Mesendoderm (in vitro differentiated cells): ENCODE measurements around the gene RASL12.

Source experiments
- DNase-seq: peaks from one replicate; pipeline ENCODE4 v3.0.0; 2013
- H2AK5ac ChIP-seq: 2 replicates; pipeline ENCODE4 v1.6.1; 2013; ENCODE audit warnings: low read length, inconsistent platforms
- H2BK120ac ChIP-seq: 2 replicates; pipeline ENCODE4 v1.6.1; 2013; ENCODE audit warnings: low read depth, mild to moderate bottlenecking, low read length, moderate library complexity, mixed read lengths
- H2BK15ac ChIP-seq: replicated peaks from 2 replicates; pipeline ENCODE4 v1.6.1; 2013; ENCODE audit warnings: low read depth, mild to moderate bottlenecking, moderate library complexity
- H2BK5ac ChIP-seq: 2 replicates; pipeline ENCODE4 v1.6.1; 2013; ENCODE audit warnings: low read length, inconsistent platforms
- H3K18ac ChIP-seq: 2 replicates; pipeline ENCODE4 v1.6.1; 2013; ENCODE audit warnings: mild to moderate bottlenecking, low read length, mixed read lengths
- H3K23ac ChIP-seq: one replicate; pipeline ENCODE4 v1.6.1; 2013; ENCODE audit warnings: low read length
- H3K27ac ChIP-seq: 2 replicates; pipeline ENCODE4 v1.5.1; 2013; ENCODE audit warnings: low read depth, mild to moderate bottlenecking, inconsistent platforms, low read length, moderate library complexity
- H3K27me3 ChIP-seq: 2 replicates; pipeline ENCODE4 v1.6.1; 2013; ENCODE audit warnings: low read length, control low read depth, mild to moderate bottlenecking, inconsistent platforms; ENCODE audit not compliant: insufficient read depth, poor library complexity
- H3K36me3 ChIP-seq: 2 replicates; pipeline ENCODE4 v1.6.1; 2013; ENCODE audit warnings: low read length, inconsistent platforms; ENCODE audit not compliant: control insufficient read depth, insufficient read depth
- H3K4ac ChIP-seq: one replicate; pipeline ENCODE4 v1.6.1; 2013; ENCODE audit warnings: low read depth, mild to moderate bottlenecking, low read length, moderate library complexity
- H3K4me1 ChIP-seq: 2 replicates; pipeline ENCODE4 v1.6.1; 2013; ENCODE audit warnings: low read depth, low read length, inconsistent platforms; ENCODE audit not compliant: control insufficient read depth
- H3K4me2 ChIP-seq: 2 replicates; pipeline ENCODE4 v1.6.1; 2013; ENCODE audit warnings: low read length
- H3K4me3 ChIP-seq: 2 replicates; pipeline ENCODE4 v1.5.1; 2013; ENCODE audit warnings: mild to moderate bottlenecking, low read length
- H3K56ac ChIP-seq: one replicate; pipeline ENCODE4 v1.6.1; 2013; ENCODE audit warnings: low read length
- H3K79me1 ChIP-seq: 2 replicates; pipeline ENCODE4 v1.6.1; 2013; ENCODE audit warnings: low read length, inconsistent platforms
- H3K79me2 ChIP-seq: 2 replicates; pipeline ENCODE4 v1.6.1; 2013; ENCODE audit warnings: mild to moderate bottlenecking, low read length; ENCODE audit not compliant: control insufficient read depth, insufficient read depth
- H3K9ac ChIP-seq: 2 replicates; pipeline ENCODE4 v1.6.1; 2013; ENCODE audit warnings: low read length, inconsistent platforms
- H4K5ac ChIP-seq: one replicate; pipeline ENCODE4 v1.6.1; 2013; ENCODE audit warnings: low read length
- H4K8ac ChIP-seq: one replicate; pipeline ENCODE4 v1.6.1; 2013; ENCODE audit warnings: low read depth, mild to moderate bottlenecking, control low read depth, low read length, moderate library complexity
- whole genome bisulfite sequencing: extraction: QIAGEN DNeasy Blood & Tissue Kit; methylation state at CpG from one replicate; pipeline ENCODE4 v1.1.7; 2013; ENCODE audit warnings: low lambda C conversion rate, missing lambda C conversion rate; ENCODE audit not compliant: insufficient coverage; ENCODE audit errors: extremely low coverage; 5-methylcytosine and 5-hydroxymethylcytosine counted together

Gene RASL12

DNA sequence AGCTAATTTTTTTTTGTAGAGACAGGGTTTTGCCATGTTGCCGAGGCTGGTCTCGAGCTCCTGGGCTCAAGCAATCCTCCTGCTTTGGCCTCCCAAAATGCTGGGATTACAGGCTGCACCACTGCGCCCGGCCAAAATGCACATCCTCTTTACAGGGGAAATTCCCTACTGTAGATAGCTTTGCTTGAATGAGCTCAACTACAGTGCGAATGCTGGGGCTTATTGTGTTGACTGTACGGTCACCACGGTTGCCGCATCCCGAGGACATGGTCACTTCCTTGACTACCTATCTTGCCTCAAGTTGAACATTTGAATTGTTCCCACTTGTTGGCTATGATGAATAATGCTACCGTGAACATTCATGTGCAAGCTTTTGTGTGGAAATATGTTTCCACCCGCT, 33.1 kb downstream of the RASL12 start:
- Histone ChIP-seq H3K9ac (no peak overlapping the region), H4K8ac (no peak overlapping the region), H2BK5ac (no peak overlapping the region), H3K36me3 (no peaks in the 10 kb centered on the region), H4K5ac (no peak overlapping the region), H3K18ac (no peak overlapping the region), H3K27me3 (no peaks in the 10 kb centered on the region), H2AK5ac (no peak overlapping the region), H3K79me1 (no peaks in the 10 kb centered on the region), H3K4ac (no peak overlapping the region), H3K4me2 (no peak overlapping the region), H2BK15ac (no peak overlapping the region), H2BK120ac (no peak overlapping the region), H3K79me2 (no peaks in the 10 kb centered on the region), H3K56ac (no peak overlapping the region), H3K27ac (no peak overlapping the region), H3K23ac (no peak overlapping the region), H3K4me3 (no peak overlapping the region), H3K4me1 (no peaks in the 10 kb centered on the region)
- no peak for DNase-seq
- no CpG with 5 or more reads among the region's 11 CpGs for WGBS

DNA sequence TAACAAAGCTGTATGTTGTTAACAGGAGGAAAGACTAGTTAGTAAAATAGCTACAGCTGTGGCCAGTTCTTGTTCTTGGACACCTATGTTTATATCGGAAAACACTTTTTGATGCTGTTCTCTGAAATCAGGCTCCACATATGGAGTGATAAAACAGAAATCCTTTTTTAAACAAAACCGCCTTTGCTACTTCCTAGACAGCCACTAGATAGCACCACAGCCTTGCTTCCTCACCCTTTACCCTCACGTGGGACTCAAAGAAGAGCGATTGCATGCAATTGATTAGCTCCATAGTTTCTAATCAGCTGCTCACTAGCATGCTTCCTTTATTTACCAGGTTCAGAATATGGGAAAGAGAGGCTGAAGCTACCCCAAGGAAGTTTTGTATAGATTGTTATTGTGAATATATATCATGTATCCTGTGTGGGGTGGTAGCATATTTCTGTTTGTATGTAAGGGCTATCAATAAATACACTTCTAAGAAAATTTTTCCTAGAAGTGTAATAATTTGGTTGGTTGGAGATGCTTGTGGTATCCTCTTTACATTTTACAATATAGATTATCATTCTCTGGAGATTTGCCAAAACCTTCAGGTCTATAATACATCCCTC, 34.0 kb downstream of the RASL12 start:
- Histone ChIP-seq H3K36me3 (no peaks in the 10 kb centered on the region), H2BK120ac (no peak overlapping the region), H4K8ac (no peak overlapping the region), H2AK5ac (no peak overlapping the region), H3K56ac (no peak overlapping the region), H3K79me1 (no peaks in the 10 kb centered on the region), H3K4me2 (no peak overlapping the region), H4K5ac (no peak overlapping the region), H3K23ac (no peak overlapping the region), H3K4me1 (no peaks in the 10 kb centered on the region), H3K79me2 (peaks cover 3% of the 10 kb centered on the region), H2BK5ac (no peak overlapping the region), H3K27me3 (no peaks in the 10 kb centered on the region), H3K9ac (no peak overlapping the region), H3K27ac (no peak overlapping the region), H2BK15ac (no peak overlapping the region), H3K4ac (no peak overlapping the region), H3K4me3 (no peak overlapping the region), H3K18ac (no peak overlapping the region)
- WGBS: no CpG with 5 or more reads among the region's 4 CpGs
- peak; percentile 59 for DNase-seq

DNA sequence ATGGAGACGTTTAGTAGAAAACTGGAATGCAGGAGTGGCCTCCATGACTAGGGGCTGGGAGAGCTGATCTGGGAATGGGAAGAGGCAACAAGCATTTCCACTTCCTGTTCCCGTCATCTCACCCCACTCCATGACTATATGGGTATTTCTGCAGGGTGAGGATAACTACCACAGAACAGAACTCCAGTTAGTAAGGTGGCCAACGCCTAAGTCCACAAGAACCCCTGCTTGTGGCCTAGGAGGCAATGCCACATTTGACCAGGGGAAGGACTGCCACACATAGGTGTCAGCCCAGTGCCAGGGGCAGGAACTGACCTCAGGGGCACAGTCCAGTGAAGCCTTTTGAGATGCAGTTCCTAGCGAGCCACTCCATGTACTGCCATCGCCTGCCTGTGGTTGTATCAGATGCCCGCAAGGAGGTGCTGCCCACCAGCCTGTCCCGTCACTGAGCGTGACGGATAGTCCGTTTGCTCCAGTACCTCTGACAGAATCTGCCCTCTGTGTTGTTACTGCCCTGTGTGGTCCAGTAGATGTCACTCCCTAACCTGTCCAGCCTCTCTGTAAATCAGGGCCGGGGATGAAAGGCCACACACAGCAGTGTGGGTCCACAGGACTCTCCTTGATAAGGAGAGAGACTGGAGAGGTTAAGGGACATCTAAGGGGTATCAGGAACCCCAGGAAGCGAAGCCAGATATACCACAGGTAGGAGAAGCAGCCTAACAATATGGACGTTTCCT, 34.8 kb downstream of the RASL12 start:
- Histone ChIP-seq H3K23ac (no peak overlapping the region), H3K4ac (no peak overlapping the region), H3K18ac (no peak overlapping the region), H2AK5ac (no peak overlapping the region), H3K27me3 (no peaks in the 10 kb centered on the region), H2BK5ac (no peak overlapping the region), H3K56ac (no peak overlapping the region), H3K27ac (no peak overlapping the region), H4K5ac (no peak overlapping the region), H3K79me2 (peaks cover 6% of the 10 kb centered on the region), H3K79me1 (peaks cover 4% of the 10 kb centered on the region), H4K8ac (no peak overlapping the region), H2BK15ac (no peak overlapping the region), H3K4me2 (no peak overlapping the region), H2BK120ac (no peak overlapping the region), H3K9ac (no peak overlapping the region), H3K4me1 (peaks cover 5% of the 10 kb centered on the region), H3K36me3 (no peaks in the 10 kb centered on the region), H3K4me3 (no peak overlapping the region)
- peak; percentile 96 for DNase-seq
- WGBS: no CpG with 5 or more reads among the region's 13 CpGs

DNA sequence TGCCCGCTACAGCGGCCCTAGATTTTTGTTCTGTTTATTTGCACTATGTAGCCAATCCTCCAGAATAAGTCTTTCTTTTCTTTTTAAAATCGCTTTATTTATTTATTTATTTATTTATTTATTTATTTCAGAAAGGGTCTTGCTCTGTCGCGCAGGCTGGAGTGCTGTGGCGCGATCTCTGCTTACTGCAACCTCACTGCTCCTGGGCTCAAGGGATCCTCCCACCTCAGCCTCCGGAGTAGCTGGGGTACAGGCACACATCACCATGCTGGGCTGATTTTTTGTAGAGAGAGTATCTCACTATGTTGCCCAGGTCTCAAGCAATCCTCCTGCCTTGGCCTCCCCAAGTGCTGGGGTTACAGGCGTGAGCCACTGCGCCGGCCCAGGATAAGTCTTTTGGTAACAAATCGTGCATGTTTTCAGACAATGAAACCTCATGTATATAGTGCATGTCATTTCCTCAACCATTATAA, 38.0 kb downstream of the RASL12 start:
- Histone ChIP-seq H3K27me3 (no peaks in the 10 kb centered on the region), H3K79me2 (peaks cover 6% of the 10 kb centered on the region), H3K4me1 (peaks cover 5% of the 10 kb centered on the region), H3K23ac (no peak overlapping the region), H4K8ac (no peak overlapping the region), H3K79me1 (peaks cover 6% of the 10 kb centered on the region), H2BK5ac (no peak overlapping the region), H3K4ac (no peak overlapping the region), H3K56ac (peak overlapping the region; percentile 35), H2BK15ac (no peak overlapping the region), H4K5ac (no peak overlapping the region), H3K4me3 (no peak overlapping the region), H3K36me3 (no peaks in the 10 kb centered on the region), H3K9ac (no peak overlapping the region), H3K4me2 (no peak overlapping the region), H2BK120ac (no peak overlapping the region), H2AK5ac (no peak overlapping the region), H3K18ac (no peak overlapping the region), H3K27ac (no peak overlapping the region)
- no peak for DNase-seq
- WGBS: no CpG with 5 or more reads among the region's 12 CpGs

DNA sequence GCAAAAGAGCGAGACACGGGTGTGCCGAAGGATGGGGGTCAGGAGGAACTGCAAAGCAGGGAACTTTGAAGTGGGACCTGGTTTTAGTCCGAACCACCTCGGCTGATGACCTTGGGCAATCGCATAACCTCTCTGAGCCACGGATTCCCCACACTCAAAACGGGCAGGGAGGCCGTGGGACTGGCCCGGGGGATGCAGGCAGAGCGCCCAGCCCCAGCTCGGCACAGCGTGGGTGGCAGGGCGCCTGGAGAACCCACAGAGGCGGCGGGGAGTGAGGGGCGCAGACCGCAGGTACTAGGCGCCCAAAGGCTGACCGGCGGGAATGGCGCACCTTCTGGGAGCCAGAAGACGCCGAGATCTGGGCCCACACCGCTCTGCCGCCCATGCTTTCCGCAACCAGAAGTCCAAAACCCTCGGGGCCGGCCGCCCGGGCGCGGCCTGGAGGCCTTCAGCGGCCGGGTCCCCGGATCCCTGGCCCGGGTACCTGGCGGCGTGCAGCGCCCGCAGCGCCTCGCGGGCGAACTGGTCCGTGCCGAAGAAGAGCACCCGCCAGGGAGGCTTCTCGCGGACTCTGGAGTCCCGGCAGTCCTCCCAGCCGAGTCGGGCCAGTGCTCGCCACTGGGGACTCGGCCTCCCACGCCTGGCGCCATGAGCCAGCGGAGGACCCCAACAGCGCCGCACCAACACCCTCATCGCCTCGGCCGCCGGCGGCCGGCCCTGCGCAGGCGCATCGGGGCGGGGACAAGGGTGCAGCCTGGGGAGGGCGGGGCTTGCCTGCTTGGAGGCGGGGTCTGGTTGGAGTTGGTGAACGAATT, 38.7 kb downstream of the RASL12 start, which contains the start of gene MTFMT:
MTFMT (minus strand) TSS at position 719 of the 815 bp plus-strand sequence; CDS start at position 693, 26 bp downstream.
- Histone ChIP-seq H3K4ac (peak within 1 kb of the TSS; percentile 46), H2AK5ac (no peak within 1 kb of the TSS), H2BK5ac (no peak within 1 kb of the TSS), H3K27me3 (no peaks in the 10 kb centered on the region), H2BK120ac (no peak within 1 kb of the TSS), H3K4me2 (peak within 1 kb of the TSS; percentile 87), H3K4me3 (peak within 1 kb of the TSS; percentile 80), H4K8ac (no peak within 1 kb of the TSS), H3K56ac (peak within 1 kb of the TSS; percentile 92), H3K4me1 (peaks cover 5% of the 10 kb centered on the region), H3K79me2 (peaks cover 6% of the 10 kb centered on the region), H3K27ac (peak within 1 kb of the TSS; percentile 48), H3K79me1 (peaks cover 6% of the 10 kb centered on the region), H2BK15ac (no peak within 1 kb of the TSS), H3K36me3 (no peaks in the 10 kb centered on the region), H4K5ac (no peak within 1 kb of the TSS), H3K9ac (peak within 1 kb of the TSS; percentile 95), H3K18ac (peak within 1 kb of the TSS; percentile 77), H3K23ac (peak within 1 kb of the TSS; percentile 83)
- WGBS: no CpG with 5 or more reads among the region's 73 CpGs
- DNase-seq: peak; percentile 84
